Measurements from ENCODE around the gene HAUS6.
A peak's percentile ranks its signal among the peaks of the same experiment; 100 is the strongest.

The HAUS6 gene

GRCh38 chr9:19108038-19108437 is 5.3 kb upstream of the HAUS6 start:
- H3K14ac ChIP-seq (ENCODE audit: low read length): no peak overlapping the region
- no peak overlapping the region for H2BK12ac ChIP-seq (ENCODE audit: low read length)
- H3K4me1 ChIP-seq (ENCODE audit: control insufficient read depth in 1 of 2, insufficient read depth in 2 of 2, low read length in 2 of 2): no peaks in the 10 kb centered on the region
- H3K9ac ChIP-seq (ENCODE audit: low read length): no peak overlapping the region
- no peak overlapping the region for H3K18ac ChIP-seq (ENCODE audit: low read length)
- H3K4me2 ChIP-seq (ENCODE audit: low read length): no peak overlapping the region
- no peaks in the 10 kb centered on the region for H3K79me2 ChIP-seq (ENCODE audit: control insufficient read depth, insufficient read depth, low read length, poor library complexity)
- H2BK5ac ChIP-seq (ENCODE audit: low read depth, low read length, poor library complexity): no peak overlapping the region
- H2AK5ac ChIP-seq (ENCODE audit: low read length): no peak overlapping the region
- no peak overlapping the region for H3K23ac ChIP-seq (ENCODE audit: low read length)
- no peaks in the 10 kb centered on the region for H3K27me3 ChIP-seq (ENCODE audit: insufficient read depth, low read length)
- no peak overlapping the region for H2BK120ac ChIP-seq (ENCODE audit: insufficient read depth, low read length, poor library complexity)
- no peaks in the 10 kb centered on the region for H3K9me3 ChIP-seq (ENCODE audit: insufficient read depth, low read depth, low read length)
- no peak overlapping the region for H3K4me3 ChIP-seq (ENCODE audit: low read depth, low read length)
- H4K91ac ChIP-seq (ENCODE audit: low read depth, low read length): no peak overlapping the region
- no peak overlapping the region for H3K27ac ChIP-seq (ENCODE audit: low read depth, low read length)
- no peak overlapping the region for H4K12ac ChIP-seq (ENCODE audit: low read depth, low read length)
- H2AFZ ChIP-seq (ENCODE audit: insufficient read depth, low read length, poor library complexity): no peak overlapping the region
- no peak overlapping the region for H3K4ac ChIP-seq (ENCODE audit: low read depth, low read length)
- DNase-seq: no peak
- peaks cover 1% of the 10 kb centered on the region for H3K79me1 ChIP-seq (ENCODE audit: low read length)
- H3K36me3 ChIP-seq (ENCODE audit: control insufficient read depth in 1 of 2, insufficient read depth in 2 of 2, low read length in 2 of 2): no peaks in the 10 kb centered on the region
- no peak overlapping the region for H4K8ac ChIP-seq (ENCODE audit: low read depth, low read length)

- Histone ChIP-seq H3K79me1 (ENCODE audit: low read length) (peaks cover 2% of the 10 kb centered on the region), H3K23ac (ENCODE audit: low read length) (no peak overlapping the region), H2AK5ac (ENCODE audit: low read length) (no peak overlapping the region), H3K18ac (ENCODE audit: low read length) (no peak overlapping the region), H3K4ac (ENCODE audit: low read depth, low read length) (no peak overlapping the region), H3K4me2 (ENCODE audit: low read length) (no peak overlapping the region), H3K79me2 (ENCODE audit: control insufficient read depth, insufficient read depth, low read length, poor library complexity) (peaks cover 5% of the 10 kb centered on the region), H4K12ac (ENCODE audit: low read depth, low read length) (no peak overlapping the region), H4K8ac (ENCODE audit: low read depth, low read length) (no peak overlapping the region), H2BK120ac (ENCODE audit: insufficient read depth, low read length, poor library complexity) (no peak overlapping the region), H3K4me3 (ENCODE audit: low read depth, low read length) (no peak overlapping the region), H3K9me3 (ENCODE audit: insufficient read depth, low read depth, low read length) (no peaks in the 10 kb centered on the region), H3K27ac (ENCODE audit: low read depth, low read length) (no peak overlapping the region), H3K9ac (ENCODE audit: low read length) (no peak overlapping the region), H2AFZ (ENCODE audit: insufficient read depth, low read length, poor library complexity) (no peak overlapping the region), H4K91ac (ENCODE audit: low read depth, low read length) (no peak overlapping the region), H3K4me1 (ENCODE audit: control insufficient read depth in 1 of 2, insufficient read depth in 2 of 2, low read length in 2 of 2) (peaks cover 0 to 4% of the 10 kb centered on the region in 2 experiments), H2BK12ac (ENCODE audit: low read length) (no peak overlapping the region), H3K36me3 (ENCODE audit: control insufficient read depth in 1 of 2, insufficient read depth in 2 of 2, low read length in 2 of 2) (peaks cover 0 to 6% of the 10 kb centered on the region in 2 experiments), H3K14ac (ENCODE audit: low read length) (no peak overlapping the region), H3K27me3 (ENCODE audit: insufficient read depth, low read length) (no peaks in the 10 kb centered on the region), H2BK5ac (ENCODE audit: low read depth, low read length, poor library complexity) (no peak overlapping the region)
- DNase-seq: no peak
- no CpG with 5 or more reads among the region's 14 CpGs for WGBS (ENCODE audit: extremely low coverage, insufficient coverage, insufficient read length)
These were observed 2.0 kb upstream of the HAUS6 start for GRCh38 chr9:19104515-19105282.

- H3K79me1 ChIP-seq (ENCODE audit: low read length): peaks cover 2% of the 10 kb centered on the region
- H4K91ac ChIP-seq (ENCODE audit: low read depth, low read length): no peak overlapping the region
- H2BK120ac ChIP-seq (ENCODE audit: insufficient read depth, low read length, poor library complexity): no peak overlapping the region
- no CpG with 5 or more reads among the region's 21 CpGs for WGBS (ENCODE audit: extremely low coverage, insufficient coverage, insufficient read length)
- no peaks in the 10 kb centered on the region for H3K27me3 ChIP-seq (ENCODE audit: insufficient read depth, low read length)
- H3K4ac ChIP-seq (ENCODE audit: low read depth, low read length): peak overlapping the region; percentile 88
- H3K23ac ChIP-seq (ENCODE audit: low read length): no peak overlapping the region
- H3K4me2 ChIP-seq (ENCODE audit: low read length): peak overlapping the region; percentile 88
- H3K36me3 ChIP-seq (ENCODE audit: control insufficient read depth in 1 of 2, insufficient read depth in 2 of 2, low read length in 2 of 2): peaks cover 0 to 10% of the 10 kb centered on the region in 2 experiments
- no peak for DNase-seq
- H3K27ac ChIP-seq (ENCODE audit: low read depth, low read length): no peak overlapping the region
- H3K14ac ChIP-seq (ENCODE audit: low read length): no peak overlapping the region
- peak overlapping the region; percentile 32 for H2AFZ ChIP-seq (ENCODE audit: insufficient read depth, low read length, poor library complexity)
- no peak overlapping the region for H3K18ac ChIP-seq (ENCODE audit: low read length)
- peaks cover 5% of the 10 kb centered on the region for H3K79me2 ChIP-seq (ENCODE audit: control insufficient read depth, insufficient read depth, low read length, poor library complexity)
- no peaks in the 10 kb centered on the region for H3K9me3 ChIP-seq (ENCODE audit: insufficient read depth, low read depth, low read length)
- peak overlapping the region; percentile 49 for H4K8ac ChIP-seq (ENCODE audit: low read depth, low read length)
- peak overlapping the region; percentile 91 for H3K4me3 ChIP-seq (ENCODE audit: low read depth, low read length)
- H3K4me1 ChIP-seq (ENCODE audit: control insufficient read depth in 1 of 2, insufficient read depth in 2 of 2, low read length in 2 of 2): peaks cover 0 to 4% of the 10 kb centered on the region in 2 experiments
- no peak overlapping the region for H2AK5ac ChIP-seq (ENCODE audit: low read length)
- no peak overlapping the region for H4K12ac ChIP-seq (ENCODE audit: low read depth, low read length)
- no peak overlapping the region for H2BK12ac ChIP-seq (ENCODE audit: low read length)
- H3K9ac ChIP-seq (ENCODE audit: low read length): peak overlapping the region; percentile 89
- no peak overlapping the region for H2BK5ac ChIP-seq (ENCODE audit: low read depth, low read length, poor library complexity)
These were observed 498 bp downstream of the HAUS6 start for GRCh38 chr9:19102181-19102630.

DNA sequence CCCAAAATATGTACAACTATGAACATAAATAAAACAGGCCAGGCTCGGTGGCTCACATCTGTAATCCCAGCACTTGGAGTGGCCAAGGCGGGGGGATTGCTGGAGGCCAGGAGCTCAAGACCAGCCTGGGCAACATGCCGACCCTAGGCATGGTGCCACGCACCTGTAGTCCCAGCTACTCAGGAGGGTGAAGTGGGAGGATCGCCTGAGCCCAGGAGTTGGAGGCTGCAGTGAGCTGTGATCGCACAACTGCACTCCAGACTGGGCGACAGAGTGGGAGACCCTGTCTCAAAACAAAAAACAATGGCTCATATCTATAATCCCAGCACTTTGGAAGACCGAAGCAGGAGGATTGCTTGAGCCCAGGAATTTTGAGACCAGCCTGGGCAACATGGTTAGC is 1.5 kb downstream of the HAUS6 start:
- Histone ChIP-seq H3K4me2 (ENCODE audit: low read length) (no peak overlapping the region), H3K79me2 (ENCODE audit: control insufficient read depth, insufficient read depth, low read length, poor library complexity) (peaks cover 5% of the 10 kb centered on the region), H3K14ac (ENCODE audit: low read length) (no peak overlapping the region), H3K27me3 (ENCODE audit: insufficient read depth, low read length) (no peaks in the 10 kb centered on the region), H3K9me3 (ENCODE audit: insufficient read depth, low read depth, low read length) (no peaks in the 10 kb centered on the region), H2AFZ (ENCODE audit: insufficient read depth, low read length, poor library complexity) (no peak overlapping the region), H2BK12ac (ENCODE audit: low read length) (no peak overlapping the region), H3K9ac (ENCODE audit: low read length) (no peak overlapping the region), H3K4me1 (ENCODE audit: control insufficient read depth in 1 of 2, insufficient read depth in 2 of 2, low read length in 2 of 2) (peaks cover 0 to 4% of the 10 kb centered on the region in 2 experiments), H3K4ac (ENCODE audit: low read depth, low read length) (peak overlapping the region; percentile 93), H2AK5ac (ENCODE audit: low read length) (no peak overlapping the region), H3K79me1 (ENCODE audit: low read length) (peaks cover 2% of the 10 kb centered on the region), H3K36me3 (ENCODE audit: control insufficient read depth in 1 of 2, insufficient read depth in 2 of 2, low read length in 2 of 2) (peaks cover 2 to 12% of the 10 kb centered on the region in 2 experiments), H4K91ac (ENCODE audit: low read depth, low read length) (no peak overlapping the region), H4K12ac (ENCODE audit: low read depth, low read length) (no peak overlapping the region), H3K18ac (ENCODE audit: low read length) (no peak overlapping the region), H4K8ac (ENCODE audit: low read depth, low read length) (no peak overlapping the region), H3K4me3 (ENCODE audit: low read depth, low read length) (no peak overlapping the region), H2BK5ac (ENCODE audit: low read depth, low read length, poor library complexity) (no peak overlapping the region), H2BK120ac (ENCODE audit: insufficient read depth, low read length, poor library complexity) (no peak overlapping the region), H3K27ac (ENCODE audit: low read depth, low read length) (no peak overlapping the region), H3K23ac (ENCODE audit: low read length) (no peak overlapping the region)
- no CpG with 5 or more reads among the region's 8 CpGs for whole genome bisulfite sequencing (ENCODE audit: extremely low coverage, insufficient coverage, insufficient read length)
- no peak for DNase-seq
